Mammary epithelial cell (primary cell): ENCODE data around the gene LRMDA.

Experiments used
- EZH2 ChIP-seq: IDR thresholded peaks from 2 replicates; pipeline ENCODE4 v1.6.1; 2012; ENCODE audit warnings: low read length, inconsistent platforms, borderline replicate concordance
- TF ChIP-seq, protein P1 (sequence below), 2 donors: IDR thresholded peaks in 1 of 2; conservative IDR thresholded peaks in 1 of 2; 2 replicates each; pipeline ENCODE4 v1.5.1; 2011 to 2012; ENCODE audit warnings: inconsistent platforms in 2 of 2, low read length in 2 of 2, mild to moderate bottlenecking in 2 of 2, control low read depth in 1 of 2, low read depth in 1 of 2; ENCODE audit not compliant: insufficient read depth in 1 of 2; ENCODE audit errors: extremely low read depth in 1 of 2

DNA sequence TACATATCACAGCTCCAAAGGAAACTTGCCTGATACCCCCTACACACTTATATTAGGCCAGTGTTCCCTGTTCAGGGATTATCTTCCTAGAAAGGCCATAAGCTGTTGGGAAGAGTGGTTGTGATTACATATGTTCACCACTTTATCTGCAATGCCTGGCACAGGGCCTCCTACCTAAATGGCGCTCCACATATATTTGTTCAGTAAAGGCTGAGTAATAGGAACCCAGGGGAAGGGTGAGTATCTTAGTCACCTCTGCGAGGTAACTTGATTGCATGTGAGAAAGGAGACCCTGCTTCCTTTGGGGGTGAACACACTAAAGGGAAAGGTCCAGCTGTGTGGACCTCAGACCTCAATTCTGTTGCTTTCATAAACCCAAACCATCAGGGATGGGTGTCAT lies 896.0 kb downstream of the LRMDA start:
- TF ChIP-seq, protein P1, sequence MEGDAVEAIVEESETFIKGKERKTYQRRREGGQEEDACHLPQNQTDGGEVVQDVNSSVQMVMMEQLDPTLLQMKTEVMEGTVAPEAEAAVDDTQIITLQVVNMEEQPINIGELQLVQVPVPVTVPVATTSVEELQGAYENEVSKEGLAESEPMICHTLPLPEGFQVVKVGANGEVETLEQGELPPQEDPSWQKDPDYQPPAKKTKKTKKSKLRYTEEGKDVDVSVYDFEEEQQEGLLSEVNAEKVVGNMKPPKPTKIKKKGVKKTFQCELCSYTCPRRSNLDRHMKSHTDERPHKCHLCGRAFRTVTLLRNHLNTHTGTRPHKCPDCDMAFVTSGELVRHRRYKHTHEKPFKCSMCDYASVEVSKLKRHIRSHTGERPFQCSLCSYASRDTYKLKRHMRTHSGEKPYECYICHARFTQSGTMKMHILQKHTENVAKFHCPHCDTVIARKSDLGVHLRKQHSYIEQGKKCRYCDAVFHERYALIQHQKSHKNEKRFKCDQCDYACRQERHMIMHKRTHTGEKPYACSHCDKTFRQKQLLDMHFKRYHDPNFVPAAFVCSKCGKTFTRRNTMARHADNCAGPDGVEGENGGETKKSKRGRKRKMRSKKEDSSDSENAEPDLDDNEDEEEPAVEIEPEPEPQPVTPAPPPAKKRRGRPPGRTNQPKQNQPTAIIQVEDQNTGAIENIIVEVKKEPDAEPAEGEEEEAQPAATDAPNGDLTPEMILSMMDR (conservative IDR thresholded peaks at IDR 0.05 in 1 of 2, IDR thresholded peaks at IDR 0.05 in 1 of 2; ENCODE audit: extremely low read depth in 1 of 2, insufficient read depth in 1 of 2, low read depth in 1 of 2, low read length in 2 of 2) = no peak
- no peak for TF ChIP-seq EZH2
